MM.1S (cell line): ENCODE results near the gene DEXI.
"Not testable (repeated sequence)": the region's sequence is repeated elsewhere in the genome, so short reads cannot be mapped to it uniquely, and the experiment has no call there.

Source experiments
- DNase-seq: peaks from one replicate; pipeline ENCODE4 v3.0.0-alpha.2; 2015
- H2AFZ ChIP-seq: fragments of 300-600 bp; sonication (generic); 2 replicates; pipeline ENCODE4 v1.6.0; 2016; ENCODE audit warnings: antibody characterized with exemption, low read length
- H3F3A ChIP-seq: fragments of 300-600 bp; sonication (generic); 2 replicates; pipeline ENCODE4 v1.6.1; 2016; ENCODE audit warnings: mild to moderate bottlenecking, antibody characterized with exemption, low read length, moderate library complexity, mixed read lengths; ENCODE audit not compliant: insufficient read depth
- H3K27ac ChIP-seq: fragments of 300-600 bp; sonication (generic); 2 replicates; pipeline ENCODE4 v1.5.1; 2016; ENCODE audit warnings: mild to moderate bottlenecking, low read length
- H3K27me3 ChIP-seq: fragments of 300-600 bp; sonication (generic); replicated peaks from 2 replicates; pipeline ENCODE4 v1.6.0; 2016; ENCODE audit warnings: low read length; ENCODE audit not compliant: insufficient read depth
- H3K36me3 ChIP-seq: fragments of 300-600 bp; sonication (generic); replicated peaks from 2 replicates; pipeline ENCODE4 v1.6.1; 2016; ENCODE audit warnings: mild to moderate bottlenecking, low read length, mixed read lengths; ENCODE audit not compliant: insufficient read depth
- H3K4me1 ChIP-seq: fragments of 300-600 bp; sonication (generic); 2 replicates; pipeline ENCODE4 v1.6.1; 2016; ENCODE audit warnings: low read length, mixed read lengths
- H3K4me2 ChIP-seq: fragments of 300-600 bp; sonication (generic); 2 replicates; pipeline ENCODE4 v1.6.0; 2016; ENCODE audit warnings: low read depth, low read length
- H3K4me3 ChIP-seq: fragments of 300-600 bp; sonication (generic); 2 replicates; pipeline ENCODE4 v1.5.1; 2016; ENCODE audit warnings: low read length, mixed read lengths
- H3K79me2 ChIP-seq: fragments of 300-600 bp; sonication (generic); 2 replicates; pipeline ENCODE4 v1.6.1; 2016; ENCODE audit warnings: mixed run types, low read length, mixed read lengths
- H3K9ac ChIP-seq: fragments of 300-600 bp; sonication (generic); 2 replicates; pipeline ENCODE4 v1.6.1; 2016; ENCODE audit warnings: low read length, mixed read lengths
- H3K9me2 ChIP-seq: fragments of 300-600 bp; sonication (generic); replicated peaks from 2 replicates; pipeline ENCODE4 v1.6.1; 2016; ENCODE audit warnings: mild to moderate bottlenecking, low read length, mixed read lengths; ENCODE audit not compliant: insufficient read depth
- H3K9me3 ChIP-seq: fragments of 300-600 bp; sonication (generic); replicated peaks from 2 replicates; pipeline ENCODE4 v1.6.1; 2016; ENCODE audit warnings: mild to moderate bottlenecking, low read length, mixed read lengths; ENCODE audit not compliant: insufficient read depth
- H4K20me1 ChIP-seq: fragments of 300-600 bp; sonication (generic); 2 replicates; pipeline ENCODE4 v1.6.1; 2016; ENCODE audit warnings: mild to moderate bottlenecking, low read length, moderate library complexity, mixed read lengths; ENCODE audit not compliant: insufficient read depth
- EZH2 ChIP-seq: fragments of 300-600 bp; sonication (generic); optimal IDR thresholded peaks from 2 replicates; pipeline ENCODE3; 2017; ENCODE audit warnings: low read depth, mild to moderate bottlenecking, antibody characterized with exemption, low read length, mixed read lengths
- EZH2phosphoT487 ChIP-seq: fragments of 300-600 bp; sonication (generic); IDR thresholded peaks from 2 replicates; pipeline ENCODE4 v1.6.1; 2018; ENCODE audit warnings: antibody characterized with exemption, low read length
- TF ChIP-seq, protein P1 (sequence below): fragments of 300-600 bp; sonication (generic); IDR thresholded peaks from 2 replicates; pipeline ENCODE4 v1.5.1; 2016; ENCODE audit warnings: antibody characterized with exemption, low read length, mixed read lengths

DEXI gene

DNA sequence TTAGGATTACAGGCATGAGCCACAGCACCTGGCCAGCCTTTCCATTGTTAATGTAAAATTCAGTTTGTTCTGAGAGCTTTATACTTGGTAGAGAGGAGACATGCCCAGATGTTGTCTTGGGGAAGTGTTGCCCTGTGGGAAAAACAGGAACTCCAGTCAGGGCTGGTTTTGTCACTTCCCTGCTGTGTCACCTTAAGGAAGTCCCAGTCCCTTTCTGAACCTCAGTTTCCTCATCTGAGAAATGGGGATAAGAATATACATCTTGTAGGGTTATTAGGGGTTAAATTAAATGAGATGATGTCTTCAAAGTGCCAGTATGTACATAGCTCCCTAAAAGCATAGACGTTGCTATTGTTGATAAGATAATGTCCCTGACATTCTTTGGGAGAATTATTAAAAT, 27.3 kb upstream of the DEXI start:
- Histone ChIP-seq H3F3A (peaks cover 15% of the 10 kb centered on the region), H3K9me2 (no peaks in the 10 kb centered on the region), H3K9ac (no peak overlapping the region), H3K27me3 (no peaks in the 10 kb centered on the region), H4K20me1 (no peaks in the 10 kb centered on the region), H3K36me3 (no peaks in the 10 kb centered on the region), H3K9me3 (no peaks in the 10 kb centered on the region), H3K27ac (no peak overlapping the region), H3K4me3 (no peak overlapping the region), H2AFZ (no peak overlapping the region), H3K4me1 (peaks cover 18% of the 10 kb centered on the region), H3K79me2 (peaks cover 13% of the 10 kb centered on the region), H3K4me2 (no peak overlapping the region)
- DNase-seq = no peak
- no peak for TF ChIP-seq EZH2phosphoT487
- TF ChIP-seq, protein P1, sequence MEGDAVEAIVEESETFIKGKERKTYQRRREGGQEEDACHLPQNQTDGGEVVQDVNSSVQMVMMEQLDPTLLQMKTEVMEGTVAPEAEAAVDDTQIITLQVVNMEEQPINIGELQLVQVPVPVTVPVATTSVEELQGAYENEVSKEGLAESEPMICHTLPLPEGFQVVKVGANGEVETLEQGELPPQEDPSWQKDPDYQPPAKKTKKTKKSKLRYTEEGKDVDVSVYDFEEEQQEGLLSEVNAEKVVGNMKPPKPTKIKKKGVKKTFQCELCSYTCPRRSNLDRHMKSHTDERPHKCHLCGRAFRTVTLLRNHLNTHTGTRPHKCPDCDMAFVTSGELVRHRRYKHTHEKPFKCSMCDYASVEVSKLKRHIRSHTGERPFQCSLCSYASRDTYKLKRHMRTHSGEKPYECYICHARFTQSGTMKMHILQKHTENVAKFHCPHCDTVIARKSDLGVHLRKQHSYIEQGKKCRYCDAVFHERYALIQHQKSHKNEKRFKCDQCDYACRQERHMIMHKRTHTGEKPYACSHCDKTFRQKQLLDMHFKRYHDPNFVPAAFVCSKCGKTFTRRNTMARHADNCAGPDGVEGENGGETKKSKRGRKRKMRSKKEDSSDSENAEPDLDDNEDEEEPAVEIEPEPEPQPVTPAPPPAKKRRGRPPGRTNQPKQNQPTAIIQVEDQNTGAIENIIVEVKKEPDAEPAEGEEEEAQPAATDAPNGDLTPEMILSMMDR = no peak
- TF ChIP-seq EZH2 = no peak

DNA sequence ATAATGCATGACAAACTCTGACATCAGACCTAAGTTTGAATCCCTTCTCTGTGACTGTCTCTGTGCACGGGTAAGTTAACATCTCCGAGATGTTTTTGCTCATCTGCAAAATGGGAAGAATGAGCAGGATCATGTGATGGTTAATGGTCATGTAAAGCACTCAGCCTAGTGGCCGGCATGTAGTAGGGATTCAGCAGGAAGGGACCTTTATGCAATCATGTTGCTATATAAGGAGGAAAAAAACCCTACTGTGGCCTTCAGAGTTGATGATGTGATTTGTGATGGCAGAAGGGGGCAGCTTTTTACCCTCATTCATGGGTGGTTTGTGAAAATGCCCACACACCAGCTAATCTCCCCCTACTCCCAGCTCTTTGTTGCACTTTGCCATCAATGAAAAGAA, 26.2 kb upstream of the DEXI start:
- Histone ChIP-seq H3K4me3 (no peak overlapping the region), H3K9me3 (no peaks in the 10 kb centered on the region), H4K20me1 (no peaks in the 10 kb centered on the region), H3K27me3 (no peaks in the 10 kb centered on the region), H3K4me1 (peaks cover 28% of the 10 kb centered on the region), H3K4me2 (no peak overlapping the region), H3F3A (peaks cover 21% of the 10 kb centered on the region), H2AFZ (no peak overlapping the region), H3K9ac (no peak overlapping the region), H3K79me2 (peaks cover 13% of the 10 kb centered on the region), H3K9me2 (no peaks in the 10 kb centered on the region), H3K36me3 (0 out of 2 replicates have a peak, but pooled peaks cover under 1% of the 10 kb centered on the region), H3K27ac (no peak overlapping the region)
- no peak for DNase-seq
- TF ChIP-seq EZH2phosphoT487 (no peak), EZH2 (no peak)
- TF ChIP-seq, protein P1 = no peak

DNA sequence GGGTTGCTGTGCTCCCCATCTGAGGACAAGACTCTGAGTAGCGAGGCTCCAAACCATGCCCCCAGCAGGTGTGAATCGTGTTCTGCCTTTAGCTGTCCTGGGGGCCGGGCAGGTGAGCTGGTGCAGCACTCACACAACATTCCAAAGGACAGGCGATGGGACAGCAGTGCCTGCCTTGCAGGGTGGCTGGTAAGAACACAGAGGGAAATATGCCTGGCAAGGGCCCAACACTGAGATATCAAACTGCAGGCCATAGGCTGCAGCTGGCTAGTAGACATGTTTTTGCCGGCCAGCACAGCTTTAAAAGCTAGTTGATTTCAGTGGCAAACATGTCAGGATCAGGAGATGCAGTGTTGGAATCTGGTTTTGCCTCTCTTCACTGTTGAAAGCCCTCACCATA, 25.7 kb upstream of the DEXI start:
- peaks cover 4% of the 10 kb centered on the region; the same call in 1 of the 2 replicates for H3K36me3 ChIP-seq
- peaks cover 31% of the 10 kb centered on the region for H3K4me1 ChIP-seq
- peaks cover 21% of the 10 kb centered on the region for H3F3A ChIP-seq

DNA sequence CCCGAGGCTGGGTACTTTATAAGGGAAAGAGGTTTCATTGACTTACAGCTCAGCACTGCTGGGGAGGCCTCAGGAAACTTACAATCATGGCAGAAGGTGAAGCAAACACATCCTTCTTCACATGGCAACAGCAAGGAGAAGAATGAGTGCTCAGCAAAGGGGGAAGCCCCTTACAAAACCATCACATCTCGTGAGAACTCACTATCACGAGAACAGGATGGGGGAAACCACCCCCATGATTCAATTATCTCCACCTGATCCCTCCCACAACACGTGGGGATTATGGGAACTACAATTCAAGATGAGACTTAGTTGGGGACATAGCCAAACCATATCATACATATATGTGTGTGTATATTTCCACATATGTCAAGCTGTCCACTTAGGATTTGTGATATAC, 24.3 kb upstream of the DEXI start:
- not testable (repeated sequence) for H3K36me3 ChIP-seq, H2AFZ ChIP-seq, DNase-seq

More for the DNA sequence above, 25.7 kb upstream of the DEXI start:
- Histone ChIP-seq H4K20me1 (no peaks in the 10 kb centered on the region), H3K9me3 (no peaks in the 10 kb centered on the region), H3K27me3 (no peaks in the 10 kb centered on the region), H3K79me2 (peaks cover 13% of the 10 kb centered on the region), H3K9ac (no peak overlapping the region), H3K4me2 (no peak overlapping the region), H3K27ac (no peak overlapping the region), H3K9me2 (no peaks in the 10 kb centered on the region), H3K4me3 (no peak overlapping the region), H2AFZ (no peak overlapping the region)
- no peak for DNase-seq
- TF ChIP-seq, protein P1 = no peak
- TF ChIP-seq EZH2phosphoT487 (no peak), EZH2 (no peak)

More for the DNA sequence above, 24.3 kb upstream of the DEXI start:
- H3K9me3 ChIP-seq, H3K27me3 ChIP-seq, H4K20me1 ChIP-seq, H3K9me2 ChIP-seq, H3K4me2 ChIP-seq, H3K4me3 ChIP-seq: not testable (repeated sequence)
- Histone ChIP-seq H3K4me1 (peaks cover 31% of the 10 kb centered on the region), H3K27ac (peak overlapping the region; percentile 96; the same call in 1 of the 2 replicates), H3F3A (peaks cover 21% of the 10 kb centered on the region), H3K9ac (0 out of 2 replicates have a peak overlapping the region, but pooled peaks have one; percentile 85), H3K79me2 (peaks cover 13% of the 10 kb centered on the region)
